ENCODE results near the gene LTBP1. TPM values are rescaled to one million over a fixed set of nuclear protein-coding genes. Genes with fewer than 3 reads are reported as not detected.
"Not testable (repeated sequence)": the region's sequence is repeated elsewhere in the genome, so short reads cannot be mapped to it uniquely, and the experiment has no call there.

Gene LTBP1
- total RNA-seq, 1 donor from 2014 or later, result 43.9 TPM

- TF ChIP-seq CTCF (conservative IDR thresholded peaks at IDR 0.05; ENCODE audit: low read depth, low read length), result no peak
- H3K4me3 ChIP-seq (ENCODE audit: low read depth, low read length), result no peak overlapping the region
- DNase-seq (ENCODE audit: low read depth), result no peak
Observed at GRCh38 chr2:33388996-33389395, 442.2 kb downstream of the LTBP1 start.

DNA sequence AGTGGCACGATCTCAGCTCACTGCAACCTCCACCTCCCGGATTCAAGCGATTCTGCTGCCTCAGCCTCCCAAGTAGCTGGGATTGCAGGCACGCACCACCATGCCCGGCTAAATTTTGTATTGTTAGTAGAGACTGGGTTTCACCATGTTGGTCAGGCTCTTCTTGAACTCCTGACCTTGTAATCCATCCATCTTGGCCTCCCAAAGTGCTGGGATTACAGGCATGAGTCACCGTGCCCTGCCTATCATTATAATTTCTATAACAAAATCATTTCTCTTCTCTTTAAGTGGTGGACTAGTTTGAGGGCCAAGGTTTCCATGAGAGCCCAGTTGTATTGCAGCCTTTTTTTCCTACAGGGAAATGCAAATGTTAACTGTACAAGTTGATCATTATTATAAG, 442.9 kb downstream of the LTBP1 start:
- H3K4me3 ChIP-seq (ENCODE audit: low read depth, low read length); DNase-seq (ENCODE audit: low read depth): not testable (repeated sequence)

- TF ChIP-seq CTCF (conservative IDR thresholded peaks at IDR 0.05; ENCODE audit: low read depth, low read length), result no peak
- no peak overlapping the region for H3K4me3 ChIP-seq (ENCODE audit: low read depth, low read length)
- no peak for DNase-seq (ENCODE audit: low read depth)
Observed at GRCh38 chr2:33391529-33392255, 444.9 kb downstream of the LTBP1 start.

GRCh38 chr2:33392366-33392765, 445.6 kb downstream of the LTBP1 start:
- TF ChIP-seq CTCF (conservative IDR thresholded peaks at IDR 0.05; ENCODE audit: low read depth, low read length), result no peak
- H3K4me3 ChIP-seq (ENCODE audit: low read depth, low read length), result no peak overlapping the region
- no peak for DNase-seq (ENCODE audit: low read depth)

- no peak for DNase-seq (ENCODE audit: low read depth)
- no peak for TF ChIP-seq CTCF (conservative IDR thresholded peaks at IDR 0.05; ENCODE audit: low read depth, low read length)
- no peak overlapping the region for H3K4me3 ChIP-seq (ENCODE audit: low read depth, low read length)
Observed at GRCh38 chr2:33395034-33395433, 448.3 kb downstream of the LTBP1 start.

DNA sequence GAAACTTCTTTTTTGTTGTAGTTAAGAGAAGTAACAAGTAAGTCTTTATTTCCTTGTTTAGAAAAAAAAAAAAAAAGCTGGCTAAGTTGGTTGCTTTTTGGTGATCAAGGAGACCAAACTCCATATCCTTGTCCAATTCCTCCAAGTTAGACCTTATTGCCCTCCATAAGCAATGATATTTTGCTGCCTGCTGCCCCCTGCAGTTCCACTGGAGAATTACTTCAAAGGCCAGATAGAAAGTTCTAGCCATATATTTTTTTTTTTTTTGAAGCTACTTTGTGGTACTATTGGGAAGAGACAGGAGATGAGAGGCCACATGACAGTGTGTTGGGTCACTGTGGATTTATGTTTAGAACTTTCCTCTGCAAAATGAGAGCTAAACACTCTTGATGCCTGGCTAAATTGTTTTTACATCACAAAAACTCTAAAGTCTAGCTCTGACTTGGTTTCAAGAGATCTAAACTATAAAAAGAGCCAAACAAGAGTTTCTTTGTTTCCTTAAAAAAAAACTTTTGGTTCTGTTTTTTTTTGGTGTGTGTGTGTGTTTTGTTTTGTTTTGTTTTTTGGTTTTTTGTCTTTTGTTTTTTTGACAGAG, 449.0 kb downstream of the LTBP1 start:
- no peak overlapping the region for H3K4me3 ChIP-seq (ENCODE audit: low read depth, low read length)
- no peak for DNase-seq (ENCODE audit: low read depth)
- TF ChIP-seq CTCF (conservative IDR thresholded peaks at IDR 0.05; ENCODE audit: low read depth, low read length), result peak; percentile 79

DNA sequence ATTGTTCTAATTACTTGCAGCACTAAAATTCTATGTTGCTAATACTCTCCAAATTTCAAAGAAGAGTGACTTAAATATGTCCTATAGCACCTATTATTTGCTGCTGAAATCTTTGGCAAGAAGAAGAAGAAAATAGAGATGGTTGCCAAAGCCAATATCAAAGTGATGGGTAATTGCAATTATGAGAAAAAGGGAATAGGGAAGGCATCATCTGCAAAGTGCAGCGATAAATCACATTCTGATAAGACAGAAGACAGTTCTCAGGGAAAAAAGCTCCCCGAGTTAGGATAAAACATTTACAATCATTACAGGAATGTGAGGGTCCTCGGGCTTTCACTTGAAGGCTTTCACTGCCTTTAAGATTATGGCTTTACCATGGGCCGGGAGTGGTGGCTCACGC, 457.6 kb downstream of the LTBP1 start:
- no peak overlapping the region for H3K4me3 ChIP-seq (ENCODE audit: low read depth, low read length)
- DNase-seq (ENCODE audit: low read depth), result no peak
- TF ChIP-seq CTCF (conservative IDR thresholded peaks at IDR 0.05; ENCODE audit: low read depth, low read length), result no peak
